HepG2 (cell line): ENCODE measurements around the gene DICER1. TPM values are rescaled to one million over a fixed set of nuclear protein-coding genes. Genes with fewer than 3 reads are reported as not detected.

ENCODE experiments used
- HDAC2 ChIP-seq: sonication (generic); formaldehyde crosslinking; IDR thresholded peaks from 2 replicates; pipeline ENCODE4 v1.4.0; 2020; ENCODE audit warnings: missing genetic modification reagents
- HOXA7 ChIP-seq: sonication (generic); formaldehyde crosslinking; IDR thresholded peaks from 2 replicates; pipeline ENCODE4 v1.8.1; 2022; ENCODE audit warnings: mild to moderate bottlenecking, missing genetic modification reagents, moderate library complexity
- KDM5A ChIP-seq: fragments of 200-600 bp; sonication (generic); IDR thresholded peaks from 2 replicates; pipeline ENCODE4 v1.7.0; 2018; ENCODE audit warnings: antibody characterized with exemption, mild to moderate bottlenecking, low read length, borderline replicate concordance
- polyA plus RNA-seq, 8 experiments: library from polyadenylated mRNA; depleted of rRNA in 3 of 8; stranded (reverse) in 7 of 8; unstranded in 1 of 8; fragments of >200 nt; fragmentation: Illumina TruSeq in 4 of 8; extraction: Trizol in 4 of 8; gene quantifications; 2 replicates each; pipeline versions ENCODE4 v1.2.1 to v1.2.3, GENCODE V29; 2011 to 2016; ENCODE audit warnings: low read depth in 4 of 8, missing spikeins in 1 of 8, mixed read lengths in 1 of 8; ENCODE audit not compliant: insufficient read depth in 1 of 8
- total RNA-seq, 5 experiments: library from RNA; depleted of rRNA; stranded (reverse); fragments of >200 nt; fragmentation: Illumina TruSeq; extraction: Trizol; gene quantifications; 2 replicates each; pipeline ENCODE4 v1.2.3, GENCODE V29; 2016; ENCODE audit warnings: low read depth in 1 of 5
- TF ChIP-seq, protein P1 (sequence below): IDR thresholded peaks from 2 replicates; pipeline ENCODE4 v1.6.1; 2012; ENCODE audit warnings: inconsistent platforms
- TF ChIP-seq, protein P2 (sequence below): sonication (generic); formaldehyde crosslinking; IDR thresholded peaks from 2 replicates; pipeline ENCODE4 v1.5.0; 2020; ENCODE audit warnings: missing genetic modification reagents
- TF ChIP-seq, protein P3 (sequence below): sonication (generic); formaldehyde crosslinking; IDR thresholded peaks from 2 replicates; pipeline ENCODE4 v1.5.0; 2020; ENCODE audit warnings: mild to moderate bottlenecking, missing genetic modification reagents, borderline replicate concordance
- TF ChIP-seq, protein P4 (sequence below): IDR thresholded peaks from 2 replicates; pipeline ENCODE4 v1.6.1; 2016; ENCODE audit warnings: low read depth
- TF ChIP-seq, protein P5 (sequence below): sonication (generic); formaldehyde crosslinking; IDR thresholded peaks from 2 replicates; pipeline ENCODE4 v1.5.1; 2020; ENCODE audit warnings: mild to moderate bottlenecking, moderate library complexity, missing genetic modification reagents

The DICER1 gene
- total and polyA plus RNA-seq, 2 of the 13 experiments (the other 11 are each of a cell fraction or from before 2014, with no cell fraction given) = 31.8 to 61.9 TPM

GRCh38 chr14:95182379-95182778 lies 25.1 kb upstream of the DICER1 start (continued):
- TF ChIP-seq HDAC2 (CRISPR knock-in tag) = no peak
- TF ChIP-seq HOXA7 (CRISPR knock-in tag) = no peak
- TF ChIP-seq, protein P1, sequence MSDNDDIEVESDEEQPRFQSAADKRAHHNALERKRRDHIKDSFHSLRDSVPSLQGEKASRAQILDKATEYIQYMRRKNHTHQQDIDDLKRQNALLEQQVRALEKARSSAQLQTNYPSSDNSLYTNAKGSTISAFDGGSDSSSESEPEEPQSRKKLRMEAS = no peak
- no peak for TF ChIP-seq KDM5A
- TF ChIP-seq, protein P2, sequence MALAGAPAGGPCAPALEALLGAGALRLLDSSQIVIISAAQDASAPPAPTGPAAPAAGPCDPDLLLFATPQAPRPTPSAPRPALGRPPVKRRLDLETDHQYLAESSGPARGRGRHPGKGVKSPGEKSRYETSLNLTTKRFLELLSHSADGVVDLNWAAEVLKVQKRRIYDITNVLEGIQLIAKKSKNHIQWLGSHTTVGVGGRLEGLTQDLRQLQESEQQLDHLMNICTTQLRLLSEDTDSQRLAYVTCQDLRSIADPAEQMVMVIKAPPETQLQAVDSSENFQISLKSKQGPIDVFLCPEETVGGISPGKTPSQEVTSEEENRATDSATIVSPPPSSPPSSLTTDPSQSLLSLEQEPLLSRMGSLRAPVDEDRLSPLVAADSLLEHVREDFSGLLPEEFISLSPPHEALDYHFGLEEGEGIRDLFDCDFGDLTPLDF (CRISPR knock-in tag) = no peak
- TF ChIP-seq, protein P3, sequence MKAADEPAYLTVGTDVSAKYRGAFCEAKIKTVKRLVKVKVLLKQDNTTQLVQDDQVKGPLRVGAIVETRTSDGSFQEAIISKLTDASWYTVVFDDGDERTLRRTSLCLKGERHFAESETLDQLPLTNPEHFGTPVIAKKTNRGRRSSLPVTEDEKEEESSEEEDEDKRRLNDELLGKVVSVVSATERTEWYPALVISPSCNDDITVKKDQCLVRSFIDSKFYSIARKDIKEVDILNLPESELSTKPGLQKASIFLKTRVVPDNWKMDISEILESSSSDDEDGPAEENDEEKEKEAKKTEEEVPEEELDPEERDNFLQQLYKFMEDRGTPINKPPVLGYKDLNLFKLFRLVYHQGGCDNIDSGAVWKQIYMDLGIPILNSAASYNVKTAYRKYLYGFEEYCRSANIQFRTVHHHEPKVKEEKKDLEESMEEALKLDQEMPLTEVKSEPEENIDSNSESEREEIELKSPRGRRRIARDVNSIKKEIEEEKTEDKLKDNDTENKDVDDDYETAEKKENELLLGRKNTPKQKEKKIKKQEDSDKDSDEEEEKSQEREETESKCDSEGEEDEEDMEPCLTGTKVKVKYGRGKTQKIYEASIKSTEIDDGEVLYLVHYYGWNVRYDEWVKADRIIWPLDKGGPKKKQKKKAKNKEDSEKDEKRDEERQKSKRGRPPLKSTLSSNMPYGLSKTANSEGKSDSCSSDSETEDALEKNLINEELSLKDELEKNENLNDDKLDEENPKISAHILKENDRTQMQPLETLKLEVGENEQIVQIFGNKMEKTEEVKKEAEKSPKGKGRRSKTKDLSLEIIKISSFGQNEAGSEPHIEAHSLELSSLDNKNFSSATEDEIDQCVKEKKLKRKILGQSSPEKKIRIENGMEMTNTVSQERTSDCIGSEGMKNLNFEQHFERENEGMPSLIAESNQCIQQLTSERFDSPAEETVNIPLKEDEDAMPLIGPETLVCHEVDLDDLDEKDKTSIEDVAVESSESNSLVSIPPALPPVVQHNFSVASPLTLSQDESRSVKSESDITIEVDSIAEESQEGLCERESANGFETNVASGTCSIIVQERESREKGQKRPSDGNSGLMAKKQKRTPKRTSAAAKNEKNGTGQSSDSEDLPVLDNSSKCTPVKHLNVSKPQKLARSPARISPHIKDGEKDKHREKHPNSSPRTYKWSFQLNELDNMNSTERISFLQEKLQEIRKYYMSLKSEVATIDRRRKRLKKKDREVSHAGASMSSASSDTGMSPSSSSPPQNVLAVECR (CRISPR knock-in tag) = no peak
- TF ChIP-seq, protein P4, sequence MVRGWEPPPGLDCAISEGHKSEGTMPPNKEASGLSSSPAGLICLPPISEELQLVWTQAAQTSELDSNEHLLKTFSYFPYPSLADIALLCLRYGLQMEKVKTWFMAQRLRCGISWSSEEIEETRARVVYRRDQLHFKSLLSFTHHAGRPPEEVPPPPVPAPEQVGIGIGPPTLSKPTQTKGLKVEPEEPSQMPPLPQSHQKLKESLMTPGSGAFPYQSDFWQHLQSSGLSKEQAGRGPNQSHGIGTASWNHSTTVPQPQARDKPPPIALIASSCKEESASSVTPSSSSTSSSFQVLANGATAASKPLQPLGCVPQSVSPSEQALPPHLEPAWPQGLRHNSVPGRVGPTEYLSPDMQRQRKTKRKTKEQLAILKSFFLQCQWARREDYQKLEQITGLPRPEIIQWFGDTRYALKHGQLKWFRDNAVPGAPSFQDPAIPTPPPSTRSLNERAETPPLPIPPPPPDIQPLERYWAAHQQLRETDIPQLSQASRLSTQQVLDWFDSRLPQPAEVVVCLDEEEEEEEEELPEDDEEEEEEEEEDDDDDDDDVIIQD = no peak
- TF ChIP-seq, protein P5, sequence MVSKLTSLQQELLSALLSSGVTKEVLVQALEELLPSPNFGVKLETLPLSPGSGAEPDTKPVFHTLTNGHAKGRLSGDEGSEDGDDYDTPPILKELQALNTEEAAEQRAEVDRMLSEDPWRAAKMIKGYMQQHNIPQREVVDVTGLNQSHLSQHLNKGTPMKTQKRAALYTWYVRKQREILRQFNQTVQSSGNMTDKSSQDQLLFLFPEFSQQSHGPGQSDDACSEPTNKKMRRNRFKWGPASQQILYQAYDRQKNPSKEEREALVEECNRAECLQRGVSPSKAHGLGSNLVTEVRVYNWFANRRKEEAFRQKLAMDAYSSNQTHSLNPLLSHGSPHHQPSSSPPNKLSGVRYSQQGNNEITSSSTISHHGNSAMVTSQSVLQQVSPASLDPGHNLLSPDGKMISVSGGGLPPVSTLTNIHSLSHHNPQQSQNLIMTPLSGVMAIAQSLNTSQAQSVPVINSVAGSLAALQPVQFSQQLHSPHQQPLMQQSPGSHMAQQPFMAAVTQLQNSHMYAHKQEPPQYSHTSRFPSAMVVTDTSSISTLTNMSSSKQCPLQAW (CRISPR knock-in tag) = no peak
